ENCODE data around the gene PIGZ.

GRCh38 chr3:197002701-197003454 is 34.2 kb upstream of the PIGZ start:
- TF ChIP-seq POLR2A (IDR thresholded peaks at IDR 0.05): no peak
- TF ChIP-seq POLR2AphosphoS5 (IDR thresholded peaks at IDR 0.05): no peak
